HEK293T (cell line): ENCODE data around the gene COL17A1.

Experiments used
- ARNT ChIP-seq: fragments of 450-650 bp; IDR thresholded peaks from 2 replicates; pipeline ENCODE4 v1.6.1; 2017; ENCODE audit warnings: mild to moderate bottlenecking
- BHLHE40 ChIP-seq: fragments of 450-650 bp; IDR thresholded peaks from 2 replicates; pipeline ENCODE4 v1.6.1; 2016; ENCODE audit warnings: mild to moderate bottlenecking, moderate library complexity, borderline replicate concordance
- ELF4 ChIP-seq: fragments of 450-650 bp; IDR thresholded peaks from 2 replicates; pipeline ENCODE4 v1.6.1; 2017; ENCODE audit warnings: antibody characterized with exemption
- FOXA1 ChIP-seq: fragments of 450-650 bp; IDR thresholded peaks from 2 replicates; pipeline ENCODE4 v1.6.1; 2016; ENCODE audit warnings: mild to moderate bottlenecking
- NFRKB ChIP-seq: fragments of 450-650 bp; IDR thresholded peaks from 2 replicates; pipeline ENCODE4 v1.6.1; 2016; ENCODE audit warnings: mild to moderate bottlenecking, moderate library complexity
- SP1 ChIP-seq: fragments of 450-650 bp; IDR thresholded peaks from 2 replicates; pipeline ENCODE4 v1.6.1; 2017
- SUZ12 ChIP-seq: fragments of 450-650 bp; IDR thresholded peaks from 2 replicates; pipeline ENCODE4 v1.6.1; 2016; ENCODE audit warnings: mild to moderate bottlenecking
- ZNF384 ChIP-seq: fragments of 450-650 bp; IDR thresholded peaks from 2 replicates; pipeline ENCODE4 v1.6.1; 2016

DNA sequence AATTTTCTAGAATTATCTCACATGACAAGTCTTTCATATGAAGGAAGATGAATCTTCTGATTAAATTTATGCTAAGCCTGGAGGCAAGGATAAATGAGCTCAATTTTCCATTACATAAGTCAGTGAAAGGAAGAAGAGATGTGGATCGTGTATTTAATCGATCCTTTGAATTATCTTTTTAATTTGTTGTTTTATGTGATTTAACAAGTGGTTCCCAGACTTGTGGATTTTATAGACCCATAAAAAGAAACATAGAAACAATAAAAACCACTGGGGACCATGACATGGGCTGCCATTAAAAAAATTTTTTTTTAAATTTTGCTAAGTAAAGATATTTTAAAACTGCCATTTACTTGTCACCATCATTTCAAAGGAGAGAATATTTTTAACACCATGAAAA, 73.8 kb downstream of the COL17A1 start:
- TF ChIP-seq ELF4 (no peak), SP1 (no peak), FOXA1 (no peak), NFRKB (no peak), BHLHE40 (no peak), ZNF384 (no peak), ARNT (no peak), SUZ12 (no peak)
